HepG2 (cell line): ENCODE measurements around the gene ZXDC. TPM values are rescaled to one million over a fixed set of nuclear protein-coding genes. Genes with fewer than 3 reads are reported as not detected.

Source experiments
- ATAC-seq: fragments of 200-7000 bp; cut with Tn5 transposase; 3 replicates; pipeline ENCODE4 v1.9.1; 2020; ENCODE audit warnings: mild to moderate bottlenecking, moderate library complexity
- BruUV-seq: library from RNA; stranded (reverse); fragments of 400-500 nt; replicated peaks from 2 replicates; lab custom pipeline; 2021; lab: Mats Ljungman, UMichigan
- CTCF ChIA-PET: fragments of 300-600 bp; formaldehyde crosslinking; extraction: SDS; loops from one replicate; lab custom pipeline; 2021; ENCODE audit warnings: low total read pairs, inconsistent platforms, low intra/inter-chr PET ratio; lab: Yijun Ruan, JAX
- POLR2A ChIA-PET: fragments of 350-600 bp; sonication (Branson Sonifier 250); formaldehyde crosslinking; loops from one replicate; lab custom pipeline; 2020; ENCODE audit warnings: antibody characterized with exemption, inconsistent platforms; lab: Yijun Ruan, JAX
- DNase-seq: peaks from one replicate; pipeline ENCODE4 v3.0.0-alpha.2; 2015; ENCODE audit warnings: low spot score
- FAIRE-seq: peaks from 3 replicates; lab custom pipeline; 2011; peaks lifted over from hg19 to GRCh38; lab: Jason Lieb, UNC
- H2AFZ ChIP-seq: one replicate; pipeline ENCODE4 v1.6.1; 2011; ENCODE audit warnings: low read length, inconsistent platforms
- H3K27ac ChIP-seq: fragments of 300-600 bp; 3 replicates; pipeline ENCODE4 v1.8.0; 2011; ENCODE audit warnings: mixed run types, mild to moderate bottlenecking, mixed read lengths, low read length, inconsistent platforms; ENCODE audit not compliant: insufficient read depth; ENCODE audit errors: extremely low read length
- H3K27me3 ChIP-seq, 2 experiments: fragments of 200-600 bp in 1 of 2; 2 replicates in 1 of 2; 3 replicates in 1 of 2; pipeline versions ENCODE4 v1.6.0 to v1.8.0; 2011; ENCODE audit warnings: low read length in 2 of 2, mild to moderate bottlenecking in 2 of 2, moderate library complexity in 2 of 2, inconsistent platforms in 1 of 2; ENCODE audit not compliant: insufficient read depth in 2 of 2, control insufficient read depth in 1 of 2
- H3K36me3 ChIP-seq, 2 experiments: fragments of 200-600 bp in 1 of 2; replicated peaks in 1 of 2; 2 replicates in 1 of 2; 3 replicates in 1 of 2; pipeline versions ENCODE4 v1.5.1 to v1.8.0; 2011; ENCODE audit warnings: low read length in 2 of 2, inconsistent platforms in 1 of 2; ENCODE audit not compliant: insufficient read depth in 2 of 2, control insufficient read depth in 1 of 2
- H3K4me1 ChIP-seq: 2 replicates; pipeline ENCODE4 v1.5.1; 2012; ENCODE audit warnings: low read length, inconsistent platforms; ENCODE audit not compliant: insufficient read depth
- H3K4me2 ChIP-seq: 2 replicates; pipeline ENCODE4 v1.6.0; 2011; ENCODE audit warnings: low read depth, low read length, inconsistent platforms
- H3K4me3 ChIP-seq, 3 experiments: fragments of 200-600 bp in 1 of 3; sonication (generic), shearing (Covaris generic) in 1 of 3; replicated peaks in 1 of 3; 2 replicates each; pipeline ENCODE4 v1.5.1; 2011 to 2016; ENCODE audit warnings: low read length in 3 of 3, inconsistent platforms in 2 of 3, low read depth in 2 of 3, mild to moderate bottlenecking in 2 of 3, control low read depth in 1 of 3, mixed read lengths in 1 of 3; ENCODE audit not compliant: insufficient read depth in 1 of 3
- H3K79me2 ChIP-seq: one replicate; pipeline ENCODE4 v1.6.1; 2011; ENCODE audit warnings: low read length, inconsistent platforms; ENCODE audit not compliant: insufficient read depth
- H3K9ac ChIP-seq: 2 replicates; pipeline ENCODE4 v1.6.0; 2011; ENCODE audit warnings: mild to moderate bottlenecking, low read depth, low read length, inconsistent platforms; ENCODE audit not compliant: insufficient read depth
- H3K9me3 ChIP-seq: 2 replicates; pipeline ENCODE4 v1.5.1; 2012; ENCODE audit warnings: mild to moderate bottlenecking, low read length
- H4K20me1 ChIP-seq: 2 replicates; pipeline ENCODE4 v1.6.0; 2011; ENCODE audit warnings: inconsistent platforms, mild to moderate bottlenecking, low read length, moderate library complexity; ENCODE audit not compliant: insufficient read depth
- MED8 ChIP-seq: sonication (generic); formaldehyde crosslinking; IDR thresholded peaks from 2 replicates; pipeline ENCODE4 v1.8.1; 2023; ENCODE audit warnings: mild to moderate bottlenecking, missing genetic modification reagents; ENCODE audit not compliant: insufficient replicate concordance
- NR2C2 ChIP-seq: sonication (generic); formaldehyde crosslinking; IDR thresholded peaks from 2 replicates; pipeline ENCODE4 v1.4.0; 2020; ENCODE audit warnings: missing genetic modification reagents, mild to moderate bottlenecking, moderate library complexity, borderline replicate concordance
- XRCC5 ChIP-seq: fragments of 200-400 bp; formaldehyde crosslinking; optimal IDR thresholded peaks from 2 replicates; pipeline ENCODE3; 2017; ENCODE audit warnings: mild to moderate bottlenecking, low read length
- ZNF33A ChIP-seq: sonication (generic); formaldehyde crosslinking; IDR thresholded peaks from 2 replicates; pipeline ENCODE4 v1.5.1; 2020; ENCODE audit warnings: missing genetic modification reagents, mild to moderate bottlenecking, moderate library complexity, borderline replicate concordance
- ZNF776 ChIP-seq: sonication (generic); formaldehyde crosslinking; IDR thresholded peaks from 2 replicates; pipeline ENCODE4 v1.4.0; 2020; ENCODE audit warnings: mild to moderate bottlenecking, missing genetic modification reagents
- WGBS: methylation state at CpG from one replicate; pipeline ENCODE4 v1.1.6; 2017; ENCODE audit warnings: low lambda C conversion rate; 5-methylcytosine and 5-hydroxymethylcytosine counted together
- in situ Hi-C: cut with HindIII; loops from 2 replicates; pipeline ENCODE4 v1.10.0; 2017; ENCODE audit warnings: low pct_unique_long_range_greater_than_20kb; ENCODE audit not compliant: extremely low pct_ligation_motif_present
- intact Hi-C: fragments of 100-400 bp; cut with micrococcal nuclease; formaldehyde crosslinking; loops from one replicate; pipeline ENCODE4 v1.10.0; 2022; ENCODE audit not compliant: unreplicated experiment
- polyA plus RNA-seq, 8 experiments: library from polyadenylated mRNA; depleted of rRNA in 3 of 8; stranded (reverse) in 7 of 8; unstranded in 1 of 8; fragments of >200 nt; fragmentation: Illumina TruSeq in 4 of 8; extraction: Trizol in 4 of 8; gene quantifications; 2 replicates each; pipeline versions ENCODE4 v1.2.1 to v1.2.3, GENCODE V29; 2011 to 2016; ENCODE audit warnings: low read depth in 4 of 8, missing spikeins in 1 of 8, mixed read lengths in 1 of 8; ENCODE audit not compliant: insufficient read depth in 1 of 8
- total RNA-seq, 5 experiments: library from RNA; depleted of rRNA; stranded (reverse); fragments of >200 nt; fragmentation: Illumina TruSeq; extraction: Trizol; gene quantifications; 2 replicates each; pipeline ENCODE4 v1.2.3, GENCODE V29; 2016; ENCODE audit warnings: low read depth in 1 of 5

Gene ZXDC
- total and polyA plus RNA-seq, 2 of the 13 experiments (the other 11 are each of a cell fraction or from before 2014, with no cell fraction given), result 17.6 to 21.2 TPM

DNA sequence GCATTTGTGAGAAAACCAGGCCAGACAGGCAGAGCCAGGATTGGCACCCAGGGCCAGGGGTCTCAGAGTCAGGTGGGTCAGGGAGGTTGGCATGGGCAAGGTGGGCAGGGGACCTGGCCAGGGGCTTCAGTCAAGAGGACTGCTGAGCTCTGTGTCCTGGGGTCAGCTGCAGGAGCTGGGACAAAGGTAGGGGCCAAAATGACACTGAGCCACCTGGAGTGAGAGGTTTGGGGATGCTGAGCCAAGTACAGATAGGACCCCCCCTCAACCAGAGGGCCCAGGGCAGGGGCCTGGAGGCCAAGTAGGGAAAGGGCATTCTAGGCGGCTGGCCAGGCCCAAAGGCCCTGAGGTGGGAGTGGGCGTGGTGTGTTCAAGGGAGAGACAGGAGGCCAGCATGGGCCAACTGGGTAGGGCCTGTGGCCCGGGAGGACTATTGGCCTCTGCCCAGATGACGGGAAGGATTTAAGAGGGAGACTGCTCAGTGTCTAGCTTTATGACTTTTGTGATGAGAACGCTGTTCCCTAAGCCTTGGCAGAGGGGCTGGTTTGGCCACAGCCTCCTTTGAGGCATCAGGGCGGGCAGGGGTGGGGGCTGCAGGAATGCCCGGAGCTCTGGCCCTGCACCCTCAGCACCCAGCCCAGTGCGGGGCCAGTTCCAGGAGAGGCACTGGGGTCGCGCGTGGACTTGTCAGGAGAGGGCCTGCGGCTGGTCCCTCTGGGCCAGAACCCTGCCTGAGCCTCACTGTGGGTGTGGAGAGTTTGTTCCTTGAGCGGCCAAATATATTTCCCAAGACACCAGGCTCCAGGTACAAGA is 77.9 kb downstream of the ZXDC start:
- 26% methylated on average over 9 of the region's 13 CpGs for WGBS
- CTCF ChIA-PET, result no interaction called here
- no peak overlapping the region for H3K9ac ChIP-seq
- no peak overlapping the region for H3K27ac ChIP-seq
- H4K20me1 ChIP-seq, result no peaks in the 10 kb centered on the region
- TF ChIP-seq ZNF776 (no peak), MED8 (CRISPR knock-in tag) (no peak)
- H3K36me3 ChIP-seq, result no peaks in the 10 kb centered on the region
- intact Hi-C loops (no loop called here), in situ Hi-C loops (no loop called here)
- no peak for FAIRE-seq
- H2AFZ ChIP-seq, result no peak overlapping the region
- no peaks in the 10 kb centered on the region for H3K4me1 ChIP-seq
- BruUV-seq, result no TSS peak
- DNase-seq, result no peak
- H3K79me2 ChIP-seq, result no peaks in the 10 kb centered on the region
- POLR2A ChIA-PET, result no interaction called here
- H3K4me3 ChIP-seq, result no peak overlapping the region
- H3K9me3 ChIP-seq, result no peaks in the 10 kb centered on the region
- ATAC-seq, result no peak; the same call in 2 of the 3 replicates
- H3K4me2 ChIP-seq, result no peak overlapping the region
- peaks cover 2 to 40% of the 10 kb centered on the region in 2 experiments; a peak in 3 of 5 replicates for H3K27me3 ChIP-seq

DNA sequence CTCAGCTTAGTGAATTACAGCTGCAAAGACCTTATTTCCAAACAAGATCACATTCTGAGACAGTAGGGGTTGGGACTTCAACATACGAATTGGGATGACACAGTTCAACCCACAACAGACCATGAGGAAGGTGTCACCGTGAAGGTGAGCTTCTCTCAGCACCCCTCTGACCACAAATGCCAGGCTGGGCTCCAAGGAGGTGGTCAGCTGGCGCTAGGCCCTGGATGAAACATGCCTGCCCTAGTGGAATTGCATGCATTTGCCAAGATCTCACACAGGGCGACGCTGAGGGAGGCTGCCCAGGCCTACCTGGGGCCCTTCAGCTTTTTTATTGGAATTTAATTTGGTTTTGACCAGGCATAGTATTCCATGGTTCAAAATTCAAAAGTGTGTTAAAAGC is 79.2 kb downstream of the ZXDC start:
- TF ChIP-seq NR2C2 (CRISPR knock-in tag), result no peak
- TF ChIP-seq ZNF33A (CRISPR knock-in tag), result no peak
- no peak for TF ChIP-seq XRCC5
- 32% methylated on average over 5 of the region's 5 CpGs for WGBS
- no TSS peak for BruUV-seq
- intact Hi-C loops, result no loop called here
- in situ Hi-C loops, result no loop called here
- no peaks in the 10 kb centered on the region for H4K20me1 ChIP-seq
- no peaks in the 10 kb centered on the region for H3K36me3 ChIP-seq
- H3K9me3 ChIP-seq, result no peaks in the 10 kb centered on the region
- no peak overlapping the region for H3K4me3 ChIP-seq
- DNase-seq, result no peak
- H3K9ac ChIP-seq, result no peak overlapping the region
- ChIA-PET POLR2A (no interaction called here), CTCF (no interaction called here)
- no peaks in the 10 kb centered on the region for H3K4me1 ChIP-seq
- no peak for ATAC-seq
- H2AFZ ChIP-seq, result no peak overlapping the region
- FAIRE-seq, result no peak
- peaks cover 2 to 37% of the 10 kb centered on the region in 2 experiments; a peak in 3 of 5 replicates for H3K27me3 ChIP-seq
- H3K4me2 ChIP-seq, result no peak overlapping the region
- no peak overlapping the region for H3K27ac ChIP-seq
- no peaks in the 10 kb centered on the region for H3K79me2 ChIP-seq
